CD4-positive, alpha-beta memory T cell (primary cell): ENCODE data around the gene ADGRB2. TPM values are rescaled to one million over a fixed set of nuclear protein-coding genes. Genes with fewer than 3 reads are reported as not detected.
A peak's percentile ranks its signal among the peaks of the same experiment; 100 is the strongest.

Experiments
- CTCF ChIA-PET: fragments of 350-600 bp; sonication (Branson Sonifier 250); formaldehyde crosslinking; loops from one replicate; lab custom pipeline; 2021; ENCODE audit warnings: inconsistent platforms; ENCODE audit not compliant: partially characterized antibody; lab: Charles Lee
- POLR2A ChIA-PET: fragments of 350-600 bp; sonication (Branson Sonifier 250); formaldehyde crosslinking; loops from one replicate; lab custom pipeline; 2021; ENCODE audit not compliant: partially characterized antibody; lab: Charles Lee
- DNase-seq, 5 donors: peaks; one replicate each; pipeline versions ENCODE4 v3.0.0 to v3.0.0-alpha.2; 2020 to 2022; ENCODE audit warnings: mixed read lengths in 1 of 5
- H3K27ac ChIP-seq: one replicate; pipeline ENCODE4 v1.7.0; 2013; ENCODE audit warnings: low read depth, low read length
- H3K27me3 ChIP-seq: 2 replicates; pipeline ENCODE4 v1.7.0; 2013; ENCODE audit warnings: mild to moderate bottlenecking, low read length, moderate library complexity; ENCODE audit not compliant: insufficient read depth
- H3K36me3 ChIP-seq: 2 replicates; pipeline ENCODE4 v1.7.0; 2013; ENCODE audit warnings: mild to moderate bottlenecking, low read length, moderate library complexity; ENCODE audit not compliant: insufficient read depth
- H3K4me1 ChIP-seq: 2 replicates; pipeline ENCODE4 v1.7.0; 2013; ENCODE audit warnings: mild to moderate bottlenecking, low read length, moderate library complexity; ENCODE audit not compliant: insufficient read depth
- H3K4me3 ChIP-seq, 2 donors: one replicate each; pipeline ENCODE4 v1.7.0; 2013; ENCODE audit warnings: low read length in 2 of 2, mild to moderate bottlenecking in 1 of 2
- H3K9me3 ChIP-seq, 2 donors: one replicate each; pipeline ENCODE4 v1.7.0; 2013; ENCODE audit warnings: low read length in 2 of 2, control low read depth in 1 of 2; ENCODE audit not compliant: control insufficient read depth in 1 of 2
- H3K27ac Mint-ChIP-seq, 7 donors: one replicate each; pipeline ENCODE4 v1.8.0; 2020 to 2021; ENCODE audit warnings: mixed read lengths in 7 of 7, mild to moderate bottlenecking in 6 of 7, inconsistent platforms in 3 of 7, moderate library complexity in 3 of 7
- H3K27me3 Mint-ChIP-seq, 2 donors: one replicate each; pipeline ENCODE4 v1.8.0; 2020 to 2021; ENCODE audit warnings: mixed read lengths in 2 of 2
- H3K36me3 Mint-ChIP-seq, 2 donors: one replicate each; pipeline ENCODE4 v1.8.0; 2020 to 2021; ENCODE audit warnings: mixed read lengths in 2 of 2, inconsistent platforms in 1 of 2, mild to moderate bottlenecking in 1 of 2
- H3K4me1 Mint-ChIP-seq, 4 donors: one replicate each; pipeline ENCODE4 v1.8.0; 2020 to 2021; ENCODE audit warnings: mixed read lengths in 4 of 4, mild to moderate bottlenecking in 1 of 4
- H3K4me3 Mint-ChIP-seq, 8 donors: one replicate each; pipeline ENCODE4 v1.8.0; 2020 to 2021; ENCODE audit warnings: mixed read lengths in 8 of 8, mild to moderate bottlenecking in 7 of 8, moderate library complexity in 6 of 8, inconsistent platforms in 3 of 8
- H3K9me3 Mint-ChIP-seq, 8 donors: one replicate each; pipeline ENCODE4 v1.8.0; 2020 to 2021; ENCODE audit warnings: mixed read lengths in 8 of 8, mild to moderate bottlenecking in 5 of 8, inconsistent platforms in 3 of 8, moderate library complexity in 1 of 8
- intact Hi-C: fragments of 100-400 bp; cut with micrococcal nuclease; formaldehyde crosslinking; loops from one replicate; pipeline ENCODE4 v1.15.1; 2023
- polyA plus RNA-seq, 2 donors: library from polyadenylated mRNA; unstranded; fragments of 300-500 nt; fragmentation: Illumina TruSeq; gene quantifications; one replicate each; pipeline ENCODE4 v1.2.3, GENCODE V29; 2021
- total RNA-seq, 2 experiments: library from RNA; stranded (reverse); gene quantifications; one replicate each; pipeline ENCODE4 v1.2.3, GENCODE V29; 2021

Gene ADGRB2
- total and polyA plus RNA-seq, 4 experiments from 2014 or later, result 0.55 to 2.0 (median 1.5) TPM; not detected in 1

- Mint-ChIP-seq H3K4me3 (no peak overlapping the region), H3K36me3 (no peaks in the 10 kb centered on the region), H3K9me3 (no peaks in the 10 kb centered on the region), H3K27ac (no peak overlapping the region), H3K27me3 (peaks cover 10 to 19% of the 10 kb centered on the region in 2 donors), H3K4me1 (no peaks in the 10 kb centered on the region)
- Histone ChIP-seq H3K27me3 (no peaks in the 10 kb centered on the region), H3K9me3 (no peaks in the 10 kb centered on the region), H3K36me3 (no peaks in the 10 kb centered on the region), H3K27ac (no peak overlapping the region), H3K4me1 (no peaks in the 10 kb centered on the region), H3K4me3 (no peak overlapping the region)
- intact Hi-C loops, result no loop called here
- CTCF ChIA-PET, result no interaction called here
- no peak for DNase-seq
- POLR2A ChIA-PET, result no interaction called here
Measured at GRCh38 chr1:31689854-31690253, 74.3 kb downstream of the ADGRB2 start.

GRCh38 chr1:31689379-31689778 is 74.8 kb downstream of the ADGRB2 start:
- Histone ChIP-seq H3K4me3 (no peak overlapping the region), H3K9me3 (no peaks in the 10 kb centered on the region), H3K36me3 (no peaks in the 10 kb centered on the region), H3K27ac (no peak overlapping the region), H3K27me3 (no peaks in the 10 kb centered on the region), H3K4me1 (no peaks in the 10 kb centered on the region)
- Mint-ChIP-seq H3K4me3 (no peak overlapping the region), H3K27me3 (peaks cover 12 to 21% of the 10 kb centered on the region in 2 donors), H3K9me3 (no peaks in the 10 kb centered on the region), H3K36me3 (no peaks in the 10 kb centered on the region), H3K4me1 (no peaks in the 10 kb centered on the region), H3K27ac (no peak overlapping the region)
- ChIA-PET POLR2A (no interaction called here), CTCF (no interaction called here)
- intact Hi-C loops, result no loop called here
- no peak for DNase-seq

- H3K27ac ChIP-seq, result no peak overlapping the region
- H3K27me3 ChIP-seq, result no peaks in the 10 kb centered on the region
- Mint-ChIP-seq H3K27me3 (peaks cover 12 to 21% of the 10 kb centered on the region in 2 donors), H3K9me3 (no peaks in the 10 kb centered on the region), H3K27ac (no peak overlapping the region), H3K4me1 (no peaks in the 10 kb centered on the region), H3K36me3 (no peaks in the 10 kb centered on the region), H3K4me3 (no peak overlapping the region)
- CTCF ChIA-PET, result no interaction called here
- no peaks in the 10 kb centered on the region for H3K4me1 ChIP-seq
- no peak for DNase-seq
- POLR2A ChIA-PET, result no interaction called here
- no peak overlapping the region for H3K4me3 ChIP-seq
- H3K36me3 ChIP-seq, result no peaks in the 10 kb centered on the region
- intact Hi-C loops, result no loop called here
- H3K9me3 ChIP-seq, result no peaks in the 10 kb centered on the region
Measured at GRCh38 chr1:31688233-31688918, 75.8 kb downstream of the ADGRB2 start.

GRCh38 chr1:31687601-31688000 is 76.5 kb downstream of the ADGRB2 start:
- no peaks in the 10 kb centered on the region for H3K36me3 Mint-ChIP-seq
- no peak for DNase-seq
- no peak overlapping the region for H3K4me3 Mint-ChIP-seq
- H3K9me3 ChIP-seq, result no peaks in the 10 kb centered on the region
- H3K27ac ChIP-seq, result no peak overlapping the region
- no peaks in the 10 kb centered on the region for H3K4me1 Mint-ChIP-seq
- H3K27ac Mint-ChIP-seq, result peak overlapping the region in 1 of 7 donors; percentile 55
- ChIA-PET CTCF (interaction anchor here (1.1 kb wide), 1 partner anchor 376 kb away, joined by 3 read pairs; no protein-coding TSS in a partner anchor), POLR2A (no interaction called here)
- H3K27me3 Mint-ChIP-seq, result peaks cover 12 to 21% of the 10 kb centered on the region in 2 donors
- intact Hi-C loops, result no loop called here
- H3K27me3 ChIP-seq, result no peaks in the 10 kb centered on the region
- H3K4me1 ChIP-seq, result no peaks in the 10 kb centered on the region
- no peak overlapping the region for H3K4me3 ChIP-seq
- H3K9me3 Mint-ChIP-seq, result no peaks in the 10 kb centered on the region
- H3K36me3 ChIP-seq, result no peaks in the 10 kb centered on the region

- Mint-ChIP-seq H3K36me3 (no peaks in the 10 kb centered on the region), H3K4me1 (no peaks in the 10 kb centered on the region), H3K4me3 (peak overlapping the region in 1 of 8 donors; percentile 34), H3K9me3 (no peaks in the 10 kb centered on the region), H3K27me3 (peaks cover 12 to 23% of the 10 kb centered on the region in 2 donors), H3K27ac (no peak overlapping the region)
- intact Hi-C loops, result no loop called here
- H3K27me3 ChIP-seq, result peaks cover 3% of the 10 kb centered on the region
- DNase-seq, result no peak
- H3K4me3 ChIP-seq, result no peak overlapping the region
- ChIA-PET POLR2A (no interaction called here), CTCF (no interaction called here)
- no peaks in the 10 kb centered on the region for H3K36me3 ChIP-seq
- H3K9me3 ChIP-seq, result no peaks in the 10 kb centered on the region
- H3K4me1 ChIP-seq, result no peaks in the 10 kb centered on the region
- H3K27ac ChIP-seq, result no peak overlapping the region
Measured at GRCh38 chr1:31685795-31686194, 78.3 kb downstream of the ADGRB2 start.

- H3K27ac ChIP-seq, result no peak overlapping the region
- H3K4me1 Mint-ChIP-seq, result no peaks in the 10 kb centered on the region
- H3K27me3 Mint-ChIP-seq, result peaks cover 12 to 22% of the 10 kb centered on the region in 2 donors
- ChIA-PET POLR2A (no interaction called here), CTCF (no interaction called here)
- intact Hi-C loops, result no loop called here
- H3K4me3 ChIP-seq, result no peak overlapping the region
- H3K27me3 ChIP-seq, result peaks cover 3% of the 10 kb centered on the region
- no peaks in the 10 kb centered on the region for H3K4me1 ChIP-seq
- H3K36me3 ChIP-seq, result no peaks in the 10 kb centered on the region
- no peak overlapping the region for H3K27ac Mint-ChIP-seq
- no peaks in the 10 kb centered on the region for H3K36me3 Mint-ChIP-seq
- H3K9me3 Mint-ChIP-seq, result no peaks in the 10 kb centered on the region
- DNase-seq, result no peak
- no peak overlapping the region for H3K4me3 Mint-ChIP-seq
- no peaks in the 10 kb centered on the region for H3K9me3 ChIP-seq
Measured at GRCh38 chr1:31683997-31684396, 80.1 kb downstream of the ADGRB2 start.

GRCh38 chr1:31681415-31681814 is 82.7 kb downstream of the ADGRB2 start:
- Mint-ChIP-seq H3K36me3 (no peaks in the 10 kb centered on the region), H3K9me3 (no peaks in the 10 kb centered on the region), H3K4me3 (no peak overlapping the region), H3K27ac (no peak overlapping the region), H3K27me3 (peaks cover 3 to 10% of the 10 kb centered on the region in 2 donors), H3K4me1 (no peaks in the 10 kb centered on the region)
- no peak for DNase-seq
- POLR2A ChIA-PET, result no interaction called here
- Histone ChIP-seq H3K36me3 (no peaks in the 10 kb centered on the region), H3K4me3 (no peak overlapping the region), H3K9me3 (no peaks in the 10 kb centered on the region), H3K27me3 (peaks cover 3% of the 10 kb centered on the region), H3K4me1 (no peaks in the 10 kb centered on the region), H3K27ac (no peak overlapping the region)
- intact Hi-C loops, result no loop called here
- CTCF ChIA-PET, result no interaction called here
